ENCODE results near the gene SLIT1. TPM values are rescaled to one million over a fixed set of nuclear protein-coding genes. Genes with fewer than 3 reads are reported as not detected.

Gene SLIT1
- total RNA-seq, 1 donor: not detected

GRCh38 chr10:97024168-97025073, 161.3 kb downstream of the SLIT1 start:
- H3K27me3 ChIP-seq (ENCODE audit: insufficient read depth, low read length): no peaks in the 10 kb centered on the region

DNA sequence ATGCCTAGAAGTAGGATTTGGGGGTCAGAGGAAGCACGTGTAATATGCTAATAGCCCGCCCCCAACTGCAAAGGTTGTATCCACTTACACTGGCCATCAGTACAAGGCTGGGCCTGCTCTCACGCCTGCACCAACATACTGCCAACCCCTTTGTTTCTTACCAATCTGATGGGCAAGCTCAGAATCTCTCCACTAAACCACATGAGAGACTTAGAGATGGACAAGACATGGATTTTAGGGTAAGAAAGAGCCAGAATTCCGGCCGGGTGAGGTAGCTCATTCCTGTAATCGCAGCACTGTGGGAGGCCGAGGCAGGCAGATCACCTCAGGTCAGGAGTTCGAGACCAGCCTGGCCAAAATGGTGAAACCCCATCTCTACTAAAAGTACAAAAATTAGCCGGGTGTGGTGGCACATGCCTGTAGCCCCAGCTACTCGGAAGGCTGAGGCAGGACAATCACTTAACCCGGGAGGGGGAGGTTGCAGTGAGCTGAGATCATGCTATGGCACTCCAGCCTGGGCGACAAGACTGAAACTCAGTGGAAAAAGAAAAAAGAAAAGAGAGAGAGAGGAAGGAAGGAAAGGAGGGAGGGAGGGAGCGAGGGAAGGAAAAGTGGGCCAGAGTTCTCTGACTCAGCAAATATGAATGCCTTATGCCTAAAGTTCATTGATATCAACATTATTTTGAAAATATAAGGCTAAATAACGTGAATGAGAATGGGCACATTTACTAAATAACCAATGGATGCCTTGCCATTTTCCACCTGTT, 162.2 kb downstream of the SLIT1 start:
- Histone ChIP-seq H3K36me3 (ENCODE audit: insufficient read depth, low read length) (no peaks in the 10 kb centered on the region), H4K20me1 (ENCODE audit: insufficient read depth, low read length) (no peaks in the 10 kb centered on the region), H3K9me3 (ENCODE audit: low read depth, low read length) (peaks cover 4% of the 10 kb centered on the region), H3K4me2 (ENCODE audit: insufficient read depth, low read length) (peak overlapping the region; percentile 83), H3K4me3 (ENCODE audit: insufficient read depth, low read length) (peak overlapping the region; percentile 52), H2AFZ (ENCODE audit: low read length) (peak overlapping the region; percentile 53), H3K4me1 (ENCODE audit: insufficient read depth, low read length) (peaks cover 31% of the 10 kb centered on the region), H3K27ac (ENCODE audit: low read depth, low read length) (peak overlapping the region; percentile 91), H3K27me3 (ENCODE audit: insufficient read depth, low read length) (no peaks in the 10 kb centered on the region), H3K79me2 (ENCODE audit: insufficient read depth, low read length) (no peaks in the 10 kb centered on the region)
- peak; percentile 51 for DNase-seq (ENCODE audit: insufficient read length, low spot score, missing footprints)
- TF ChIP-seq CTCF (IDR thresholded peaks at IDR 0.05; ENCODE audit: extremely low read depth, low read depth, low read length): no peak

More at GRCh38 chr10:97024168-97025073, 161.3 kb downstream of the SLIT1 start:
- peak overlapping the region; percentile 53 for H2AFZ ChIP-seq (ENCODE audit: low read length)
- H3K4me1 ChIP-seq (ENCODE audit: insufficient read depth, low read length): peaks cover 34% of the 10 kb centered on the region
- H3K9me3 ChIP-seq (ENCODE audit: low read depth, low read length): peaks cover 4% of the 10 kb centered on the region
- H3K27ac ChIP-seq (ENCODE audit: low read depth, low read length): peak overlapping the region; percentile 91
- no peak for TF ChIP-seq CTCF (IDR thresholded peaks at IDR 0.05; ENCODE audit: extremely low read depth, low read depth, low read length)
- DNase-seq (ENCODE audit: insufficient read length, low spot score, missing footprints): peak; percentile 88
- H3K79me2 ChIP-seq (ENCODE audit: insufficient read depth, low read length): no peaks in the 10 kb centered on the region
- peak overlapping the region; percentile 52 for H3K4me3 ChIP-seq (ENCODE audit: insufficient read depth, low read length)
- peak overlapping the region; percentile 83 for H3K4me2 ChIP-seq (ENCODE audit: insufficient read depth, low read length)
- no peaks in the 10 kb centered on the region for H3K36me3 ChIP-seq (ENCODE audit: insufficient read depth, low read length)
- H4K20me1 ChIP-seq (ENCODE audit: insufficient read depth, low read length): no peaks in the 10 kb centered on the region

GRCh38 chr10:97022616-97023015, 163.1 kb downstream of the SLIT1 start:
- DNase-seq (ENCODE audit: insufficient read length, low spot score, missing footprints): peak; percentile 57
- H4K20me1 ChIP-seq (ENCODE audit: insufficient read depth, low read length): no peaks in the 10 kb centered on the region
- H3K27me3 ChIP-seq (ENCODE audit: insufficient read depth, low read length): no peaks in the 10 kb centered on the region
- no peak overlapping the region for H2AFZ ChIP-seq (ENCODE audit: low read length)
- no peak overlapping the region for H3K27ac ChIP-seq (ENCODE audit: low read depth, low read length)
- H3K79me2 ChIP-seq (ENCODE audit: insufficient read depth, low read length): no peaks in the 10 kb centered on the region
- no peak for TF ChIP-seq CTCF (IDR thresholded peaks at IDR 0.05; ENCODE audit: extremely low read depth, low read depth, low read length)
- no peak overlapping the region for H3K4me3 ChIP-seq (ENCODE audit: insufficient read depth, low read length)
- no peaks in the 10 kb centered on the region for H3K9me3 ChIP-seq (ENCODE audit: low read depth, low read length)
- peaks cover 31% of the 10 kb centered on the region for H3K4me1 ChIP-seq (ENCODE audit: insufficient read depth, low read length)
- no peak overlapping the region for H3K4me2 ChIP-seq (ENCODE audit: insufficient read depth, low read length)
- H3K36me3 ChIP-seq (ENCODE audit: insufficient read depth, low read length): no peaks in the 10 kb centered on the region

Data from osteoblast (primary cell).